Measurements from ENCODE around the gene SFXN2.

DNA sequence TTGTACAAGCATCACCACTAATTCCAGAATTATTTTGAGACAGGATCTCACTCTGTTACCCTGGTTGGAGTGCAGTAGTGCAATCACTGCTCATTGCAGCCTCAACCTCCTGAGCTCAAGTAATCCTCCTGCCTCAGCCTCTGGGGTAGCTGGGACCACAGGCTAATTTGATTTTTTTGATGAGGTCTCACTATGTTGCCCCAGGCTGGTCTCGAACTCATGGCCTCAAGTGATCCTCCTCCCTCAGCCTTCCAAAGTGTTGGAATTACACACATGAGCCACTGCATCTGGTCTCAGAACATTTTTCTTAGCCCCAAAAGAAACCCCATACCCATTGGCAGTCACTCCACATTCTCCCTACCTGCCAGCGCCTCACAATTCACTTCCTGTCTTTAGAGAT is 25.8 kb downstream of the SFXN2 start:
- no peak for TF ChIP-seq SUZ12 (IDR thresholded peaks at IDR 0.05)
- no peak for TF ChIP-seq ELF4 (IDR thresholded peaks at IDR 0.05)
- no peak for TF ChIP-seq BHLHE40 (IDR thresholded peaks at IDR 0.05; ENCODE audit: borderline replicate concordance)
- TF ChIP-seq SP1 (IDR thresholded peaks at IDR 0.05), result no peak
- TF ChIP-seq CTBP1 (IDR thresholded peaks at IDR 0.05; ENCODE audit: borderline replicate concordance), result no peak
- no peak for TF ChIP-seq FOXM1 (IDR thresholded peaks at IDR 0.05; ENCODE audit: borderline replicate concordance)
- no peak for TF ChIP-seq L3MBTL2 (conservative IDR thresholded peaks at IDR 0.05)
- no peak for TF ChIP-seq ZNF384 (IDR thresholded peaks at IDR 0.05)
- no peak for TF ChIP-seq TARDBP (IDR thresholded peaks at IDR 0.05)
- TF ChIP-seq FOXK2 (IDR thresholded peaks at IDR 0.05), result no peak
- TF ChIP-seq ARNT (IDR thresholded peaks at IDR 0.05), result no peak
- no peak for TF ChIP-seq FOXA1 (IDR thresholded peaks at IDR 0.05)
- TF ChIP-seq, protein P1, sequence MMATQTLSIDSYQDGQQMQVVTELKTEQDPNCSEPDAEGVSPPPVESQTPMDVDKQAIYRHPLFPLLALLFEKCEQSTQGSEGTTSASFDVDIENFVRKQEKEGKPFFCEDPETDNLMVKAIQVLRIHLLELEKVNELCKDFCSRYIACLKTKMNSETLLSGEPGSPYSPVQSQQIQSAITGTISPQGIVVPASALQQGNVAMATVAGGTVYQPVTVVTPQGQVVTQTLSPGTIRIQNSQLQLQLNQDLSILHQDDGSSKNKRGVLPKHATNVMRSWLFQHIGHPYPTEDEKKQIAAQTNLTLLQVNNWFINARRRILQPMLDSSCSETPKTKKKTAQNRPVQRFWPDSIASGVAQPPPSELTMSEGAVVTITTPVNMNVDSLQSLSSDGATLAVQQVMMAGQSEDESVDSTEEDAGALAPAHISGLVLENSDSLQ (IDR thresholded peaks at IDR 0.05), result no peak

All from HEK293T (cell line).